Kidney (tissue), 14 donors: ENCODE measurements around the gene HOXA5. TPM values are rescaled to one million over a fixed set of nuclear protein-coding genes. Genes with fewer than 3 reads are reported as not detected.

Experiments
- DNase-seq, 5 donors: peaks; one replicate each; pipeline ENCODE4 v3.0.0-alpha.2; 2013 to 2020
- FAIRE-seq: peaks from 2 replicates; lab custom pipeline; 2012; peaks lifted over from hg19 to GRCh38; lab: Jason Lieb, UNC
- H3K27ac ChIP-seq, 2 donors: one replicate each; pipeline ENCODE4 v1.7.0; 2013; ENCODE audit warnings: low read depth in 2 of 2, low read length in 2 of 2, inconsistent platforms in 1 of 2
- H3K27me3 ChIP-seq: one replicate; pipeline ENCODE4 v1.7.1; 2013; ENCODE audit warnings: low read length, inconsistent platforms; ENCODE audit not compliant: control insufficient read depth, insufficient read depth
- H3K36me3 ChIP-seq, 3 donors: one replicate each; pipeline versions ENCODE4 v1.7.0 to v1.7.1; 2013; ENCODE audit warnings: low read length in 3 of 3, control low read depth in 1 of 3, inconsistent platforms in 1 of 3; ENCODE audit not compliant: insufficient read depth in 3 of 3, control insufficient read depth in 2 of 3
- H3K4me1 ChIP-seq, 3 donors: one replicate each; pipeline versions ENCODE4 v1.7.0 to v1.7.1; 2013; ENCODE audit warnings: low read length in 3 of 3, inconsistent platforms in 1 of 3, low read depth in 1 of 3; ENCODE audit not compliant: control insufficient read depth in 2 of 3, insufficient read depth in 2 of 3
- H3K4me3 ChIP-seq, 3 donors: one replicate each; pipeline versions ENCODE4 v1.7.0 to v1.8.1; 2013; ENCODE audit warnings: low read length in 3 of 3, control low read depth in 1 of 3, inconsistent platforms in 1 of 3
- H3K9ac ChIP-seq, 3 donors: one replicate each; pipeline versions ENCODE4 v1.7.0 to v1.7.1; 2013; ENCODE audit warnings: low read length in 3 of 3, control low read depth in 1 of 3, inconsistent platforms in 1 of 3
- H3K9me3 ChIP-seq, 3 donors: one replicate each; pipeline versions ENCODE4 v1.7.0 to v1.7.1; 2013; ENCODE audit warnings: low read length in 3 of 3, control low read depth in 1 of 3, inconsistent platforms in 1 of 3; ENCODE audit not compliant: control insufficient read depth in 2 of 3, insufficient read depth in 1 of 3
- intact Hi-C: fragments of 100-400 bp; cut with DNase I; formaldehyde crosslinking; loops from one replicate; pipeline ENCODE4 v1.11.1; 2022
- polyA plus RNA-seq: library from polyadenylated mRNA; stranded (reverse); fragments of 350-450 nt; fragmentation: Illumina TruSeq; extraction: RNeasy Lipid Tissue Mini Kit (QIAGEN cat#74804); gene quantifications from one replicate; pipeline ENCODE4 v1.2.3, GENCODE V29; 2014; ENCODE audit warnings: low read depth, low replicate concordance; ENCODE audit not compliant: insufficient read depth
- total RNA-seq: library from RNA; stranded (reverse); fragmentation: NEBNext Ultra II Directional; extraction: Animal tissue kit (Norgen Biotek cat#: 25700); gene quantifications from one replicate; pipeline ENCODE4 v1.2.1, GENCODE V29; 2021
- TF ChIP-seq, protein P1 (sequence below): IDR thresholded peaks from 3 replicates; pipeline ENCODE4 v1.5.1; 2012; ENCODE audit warnings: mild to moderate bottlenecking, moderate library complexity, borderline replicate concordance; ENCODE audit not compliant: insufficient read depth; ENCODE audit errors: extremely low read depth
- donor health status: control.
- donor health status: control.
- donor health status: control.
- donor health status: control.
- donor health status: control.
- donor health status: DM: yes; HTN: yes; CAD: no.
- donor health status: Normal renal cell carcinoma (clear cell type).

The HOXA5 gene
- total and polyA plus RNA-seq, 2 donors from 2014 or later = 19.4 to 38.0 TPM

- peaks cover 0 to 6% (median 0%) of the 10 kb centered on the region in 3 donors for H3K4me1 ChIP-seq
- no peaks in the 10 kb centered on the region for H3K9me3 ChIP-seq
- H3K27ac ChIP-seq = peak overlapping the region; percentile 80 to 87
- H3K27me3 ChIP-seq = no peaks in the 10 kb centered on the region
- H3K4me3 ChIP-seq = peak overlapping the region; percentile 68 to 95 (median 68)
- peak overlapping the region; percentile 50 to 93 (median 52) for H3K9ac ChIP-seq
- FAIRE-seq = no peak
- TF ChIP-seq, protein P1, sequence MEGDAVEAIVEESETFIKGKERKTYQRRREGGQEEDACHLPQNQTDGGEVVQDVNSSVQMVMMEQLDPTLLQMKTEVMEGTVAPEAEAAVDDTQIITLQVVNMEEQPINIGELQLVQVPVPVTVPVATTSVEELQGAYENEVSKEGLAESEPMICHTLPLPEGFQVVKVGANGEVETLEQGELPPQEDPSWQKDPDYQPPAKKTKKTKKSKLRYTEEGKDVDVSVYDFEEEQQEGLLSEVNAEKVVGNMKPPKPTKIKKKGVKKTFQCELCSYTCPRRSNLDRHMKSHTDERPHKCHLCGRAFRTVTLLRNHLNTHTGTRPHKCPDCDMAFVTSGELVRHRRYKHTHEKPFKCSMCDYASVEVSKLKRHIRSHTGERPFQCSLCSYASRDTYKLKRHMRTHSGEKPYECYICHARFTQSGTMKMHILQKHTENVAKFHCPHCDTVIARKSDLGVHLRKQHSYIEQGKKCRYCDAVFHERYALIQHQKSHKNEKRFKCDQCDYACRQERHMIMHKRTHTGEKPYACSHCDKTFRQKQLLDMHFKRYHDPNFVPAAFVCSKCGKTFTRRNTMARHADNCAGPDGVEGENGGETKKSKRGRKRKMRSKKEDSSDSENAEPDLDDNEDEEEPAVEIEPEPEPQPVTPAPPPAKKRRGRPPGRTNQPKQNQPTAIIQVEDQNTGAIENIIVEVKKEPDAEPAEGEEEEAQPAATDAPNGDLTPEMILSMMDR = no peak
- intact Hi-C loops = no loop called here
- peak in 3 of 5 donors; percentile 27 to 83 (median 34) for DNase-seq
- no peaks in the 10 kb centered on the region for H3K36me3 ChIP-seq
These were observed 41.0 kb upstream of the HOXA5 start for GRCh38 chr7:27184337-27185012.

GRCh38 chr7:27183682-27184336, 40.3 kb upstream of the HOXA5 start:
- no peaks in the 10 kb centered on the region for H3K9me3 ChIP-seq
- TF ChIP-seq, protein P1 = no peak
- H3K4me3 ChIP-seq = peak overlapping the region; percentile 54 to 85 (median 68)
- intact Hi-C loops = no loop called here
- no peak for FAIRE-seq
- H3K9ac ChIP-seq = peak overlapping the region; percentile 20 to 85 (median 40)
- no peaks in the 10 kb centered on the region for H3K36me3 ChIP-seq
- no peaks in the 10 kb centered on the region for H3K27me3 ChIP-seq
- DNase-seq = peak in 4 of 5 donors; percentile 18 to 54 (median 46)
- H3K27ac ChIP-seq = peak overlapping the region; percentile 80 to 87
- peaks cover 0 to 8% (median 0%) of the 10 kb centered on the region in 3 donors for H3K4me1 ChIP-seq

DNA sequence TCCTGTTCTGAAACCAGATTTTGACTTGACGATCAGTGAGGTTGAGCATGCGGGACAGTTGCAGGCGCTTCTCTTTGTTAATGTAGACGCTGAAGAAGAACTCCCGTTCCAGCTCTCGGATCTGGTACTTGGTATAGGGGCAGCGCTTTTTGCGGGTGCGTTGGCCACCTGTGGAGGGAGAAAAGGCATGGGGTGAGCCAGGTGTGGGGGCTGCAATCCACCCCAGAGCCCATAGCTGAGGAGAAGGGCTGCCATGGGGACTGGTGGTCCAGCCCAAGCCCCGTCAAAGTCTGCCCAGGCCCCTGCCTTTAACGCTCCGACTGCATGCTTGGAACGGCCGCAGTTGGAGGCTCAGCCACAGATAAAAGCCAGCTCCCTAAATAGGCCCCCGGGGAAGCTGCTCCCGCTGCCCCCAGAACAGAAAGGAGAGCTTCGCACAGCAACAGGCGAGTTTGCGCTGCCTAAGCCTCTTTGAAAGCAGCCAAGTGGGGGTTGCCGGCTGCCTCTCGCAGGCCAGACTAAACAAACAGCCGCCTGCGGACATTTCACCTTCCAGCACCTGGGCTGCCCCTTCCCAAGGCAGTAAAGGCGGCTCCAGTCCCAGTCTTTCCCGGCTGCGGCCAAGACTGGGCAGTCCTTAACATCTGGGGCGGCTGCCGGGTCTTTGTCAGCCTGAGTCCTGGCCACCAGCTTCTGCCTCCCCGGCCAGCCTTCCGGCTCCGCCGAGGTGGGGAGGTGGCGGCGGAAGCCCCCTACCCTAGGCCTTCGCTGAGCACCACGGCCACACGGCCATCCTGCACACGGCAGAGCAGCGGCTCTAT, 39.6 kb upstream of the HOXA5 start:
- H3K9ac ChIP-seq = peak overlapping the region; percentile 37 to 85 (median 40)
- peaks cover 0 to 8% (median 0%) of the 10 kb centered on the region in 3 donors for H3K4me1 ChIP-seq
- FAIRE-seq = no peak
- peak overlapping the region; percentile 22 to 80 for H3K27ac ChIP-seq
- intact Hi-C loops = no loop called here
- no peaks in the 10 kb centered on the region for H3K27me3 ChIP-seq
- H3K9me3 ChIP-seq = no peaks in the 10 kb centered on the region
- peak in 4 of 5 donors; percentile 44 to 72 (median 65) for DNase-seq
- peak overlapping the region; percentile 54 to 85 (median 68) for H3K4me3 ChIP-seq
- TF ChIP-seq, protein P1 = no peak
- H3K36me3 ChIP-seq = no peaks in the 10 kb centered on the region
